Measurements from ENCODE around the gene DDI2. TPM values are rescaled to one million over a fixed set of nuclear protein-coding genes. Genes with fewer than 3 reads are reported as not detected.
"Not testable (repeated sequence)": the region's sequence is repeated elsewhere in the genome, so short reads cannot be mapped to it uniquely, and the experiment has no call there.

The DDI2 gene
- total RNA-seq, 2 experiments from 2014 or later: 26.3 to 28.2 TPM

- CTCF ChIA-PET: interaction anchor here (1.4 to 1.6 kb wide), 2 partner anchors 33 to 157 kb away, joined by 3 to 4 read pairs; no protein-coding TSS in a partner anchor
Observed at GRCh38 chr1:15584489-15585363, 32.5 kb upstream of the DDI2 start, which contains the start of gene AGMAT. TSS of gene AGMAT (minus strand) at chr1:15585051. CDS start at chr1:15584967, 84 bp downstream.

DNA sequence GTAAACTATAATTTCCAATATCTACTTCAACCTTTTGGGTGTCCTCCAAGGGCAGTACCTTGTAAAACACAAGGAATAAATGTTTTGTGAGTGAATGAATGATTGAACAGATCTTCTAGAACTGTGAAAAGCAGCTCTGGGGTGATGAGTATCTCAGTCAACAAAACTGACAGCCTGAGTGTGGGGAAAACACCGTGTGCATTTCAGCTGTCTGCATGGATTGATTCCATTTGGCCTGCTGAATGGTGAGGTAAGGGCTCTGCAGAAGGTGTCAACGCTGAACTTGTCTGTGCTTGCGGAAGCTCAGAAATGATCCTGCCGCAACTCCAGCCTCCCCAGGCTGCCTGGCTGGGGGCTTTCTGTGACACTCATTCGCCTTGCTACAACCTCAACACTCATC, 25.0 kb upstream of the DDI2 start:
- H3K36me3 Mint-ChIP-seq: peaks cover 10% of the 10 kb centered on the region
- intact Hi-C loops (cut with micrococcal nuclease): no loop called here

More at GRCh38 chr1:15584489-15585363, 32.5 kb upstream of the DDI2 start, which contains the start of gene AGMAT:
- peaks cover 14% of the 10 kb centered on the region for H3K36me3 Mint-ChIP-seq
- peak within 1 kb of the TSS; percentile 76 for H3K27ac Mint-ChIP-seq
- POLR2A ChIA-PET: interaction anchor here (0.6 to 0.8 kb wide), 3 partner anchors 32 to 58 kb away, joined by 3 read pairs; partner anchors contain the start of gene DNAJC16
- no peaks in the 10 kb centered on the region for H3K27me3 Mint-ChIP-seq
- peak within 1 kb of the TSS; percentile 79 for H3K4me3 Mint-ChIP-seq
- intact Hi-C loops (cut with micrococcal nuclease): loop anchor here (1.0 kb wide), 1 partner anchor 33 kb away; the partner anchor contains the start of gene DDI2
- H3K9me3 Mint-ChIP-seq: no peaks in the 10 kb centered on the region
- peaks cover 23% of the 10 kb centered on the region for H3K4me1 Mint-ChIP-seq (ENCODE audit: low read depth)
- DNase-seq: peak; percentile 79

DNA sequence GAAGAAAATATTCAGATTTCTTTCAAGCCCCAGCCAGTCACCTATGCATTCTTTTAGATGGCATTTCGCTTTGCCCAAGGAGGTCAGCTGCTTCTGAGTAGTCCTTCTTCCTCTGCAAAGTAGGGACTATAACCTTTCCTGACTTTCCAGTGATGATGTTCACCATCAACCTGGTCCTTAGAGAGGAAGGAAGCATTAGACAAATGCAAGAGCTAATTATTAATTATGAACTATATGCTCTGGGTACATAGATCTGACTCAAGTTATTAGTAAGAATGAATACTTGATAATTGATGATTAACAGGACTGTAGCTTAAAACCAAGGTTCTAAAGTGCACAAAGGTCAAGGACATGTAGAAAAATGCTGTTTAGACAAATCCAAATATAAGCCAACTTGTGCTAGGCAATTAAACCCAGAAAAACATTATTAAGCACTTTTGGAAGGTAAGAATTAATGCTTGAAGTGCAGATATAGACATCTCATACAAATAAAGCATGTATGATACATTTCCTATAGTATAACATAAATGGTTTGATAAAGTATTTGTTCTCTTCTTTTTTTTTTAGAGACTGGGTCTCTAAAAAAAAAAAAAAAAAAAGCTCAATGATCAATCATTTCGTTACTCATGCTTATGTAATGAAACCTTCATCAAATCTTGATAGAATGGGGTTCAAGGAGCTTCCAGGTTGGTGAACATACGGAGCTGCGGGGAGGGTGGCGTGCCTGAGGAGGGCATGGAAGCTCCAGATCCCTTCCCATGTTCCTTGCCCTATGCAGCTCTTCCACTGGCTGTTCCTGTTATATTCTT, 21.2 kb upstream of the DDI2 start:
- H3K9me3 Mint-ChIP-seq: no peaks in the 10 kb centered on the region
- no peak overlapping the region for H3K27ac Mint-ChIP-seq
- no peak for DNase-seq
- H3K4me1 Mint-ChIP-seq (ENCODE audit: low read depth): no peaks in the 10 kb centered on the region
- H3K4me3 Mint-ChIP-seq: no peak overlapping the region
- CTCF ChIA-PET: interaction anchor here (0.6 to 2.1 kb wide), 4 partner anchors 22 to 430 kb away, joined by 3 to 9 read pairs (median 4); no protein-coding TSS in a partner anchor
- intact Hi-C loops (cut with micrococcal nuclease): loop anchor here (1.0 kb wide), 1 partner anchor 145 kb away; no protein-coding TSS in a partner anchor
- no peaks in the 10 kb centered on the region for H3K36me3 Mint-ChIP-seq
- POLR2A ChIA-PET: interaction anchor here (1.2 kb wide), 1 partner anchor 23 kb away, joined by 3 read pairs; no protein-coding TSS in a partner anchor
- peaks cover 1% of the 10 kb centered on the region for H3K27me3 Mint-ChIP-seq

More for the DNA sequence above, 25.0 kb upstream of the DDI2 start:
- no peak overlapping the region for H3K27ac Mint-ChIP-seq
- no peaks in the 10 kb centered on the region for H3K27me3 Mint-ChIP-seq
- no peak for DNase-seq
- no peaks in the 10 kb centered on the region for H3K9me3 Mint-ChIP-seq
- ChIA-PET CTCF (interaction anchor here (0.8 to 1.0 kb wide), 2 partner anchors 146 to 149 kb away, joined by 3 read pairs; no protein-coding TSS in a partner anchor), POLR2A (no interaction called here)
- no peaks in the 10 kb centered on the region for H3K4me1 Mint-ChIP-seq (ENCODE audit: low read depth)
- no peak overlapping the region for H3K4me3 Mint-ChIP-seq

DNA sequence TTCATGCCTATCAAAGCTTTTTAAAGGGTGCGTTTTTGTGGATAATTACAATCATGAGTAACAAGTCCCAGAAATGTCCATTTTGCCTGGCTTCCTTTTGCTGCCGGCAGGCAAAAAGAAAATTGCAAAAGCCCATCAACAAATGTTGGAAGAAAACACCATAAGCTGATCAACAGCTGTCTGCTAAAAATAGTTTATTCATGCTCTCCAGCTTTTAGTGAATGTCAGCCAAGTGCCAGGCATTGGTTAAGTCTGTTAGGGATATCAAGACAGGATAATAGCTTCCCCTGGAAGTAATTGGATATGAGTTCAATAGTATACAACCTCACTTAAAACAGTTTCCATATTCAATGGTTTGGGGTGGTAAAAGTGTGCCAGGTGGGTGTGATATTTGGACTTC, 18.8 kb upstream of the DDI2 start:
- Mint-ChIP-seq H3K27me3 (peaks cover 1% of the 10 kb centered on the region), H3K4me3 (no peak overlapping the region), H3K4me1 (ENCODE audit: low read depth) (peaks cover 5% of the 10 kb centered on the region), H3K27ac (no peak overlapping the region), H3K36me3 (no peaks in the 10 kb centered on the region), H3K9me3 (no peaks in the 10 kb centered on the region)
- intact Hi-C loops (cut with micrococcal nuclease): no loop called here
- ChIA-PET POLR2A (no interaction called here), CTCF (interaction anchor here (0.7 kb wide), 1 partner anchor 59 kb away, joined by 3 read pairs; no protein-coding TSS in a partner anchor)
- no peak for DNase-seq

DNA sequence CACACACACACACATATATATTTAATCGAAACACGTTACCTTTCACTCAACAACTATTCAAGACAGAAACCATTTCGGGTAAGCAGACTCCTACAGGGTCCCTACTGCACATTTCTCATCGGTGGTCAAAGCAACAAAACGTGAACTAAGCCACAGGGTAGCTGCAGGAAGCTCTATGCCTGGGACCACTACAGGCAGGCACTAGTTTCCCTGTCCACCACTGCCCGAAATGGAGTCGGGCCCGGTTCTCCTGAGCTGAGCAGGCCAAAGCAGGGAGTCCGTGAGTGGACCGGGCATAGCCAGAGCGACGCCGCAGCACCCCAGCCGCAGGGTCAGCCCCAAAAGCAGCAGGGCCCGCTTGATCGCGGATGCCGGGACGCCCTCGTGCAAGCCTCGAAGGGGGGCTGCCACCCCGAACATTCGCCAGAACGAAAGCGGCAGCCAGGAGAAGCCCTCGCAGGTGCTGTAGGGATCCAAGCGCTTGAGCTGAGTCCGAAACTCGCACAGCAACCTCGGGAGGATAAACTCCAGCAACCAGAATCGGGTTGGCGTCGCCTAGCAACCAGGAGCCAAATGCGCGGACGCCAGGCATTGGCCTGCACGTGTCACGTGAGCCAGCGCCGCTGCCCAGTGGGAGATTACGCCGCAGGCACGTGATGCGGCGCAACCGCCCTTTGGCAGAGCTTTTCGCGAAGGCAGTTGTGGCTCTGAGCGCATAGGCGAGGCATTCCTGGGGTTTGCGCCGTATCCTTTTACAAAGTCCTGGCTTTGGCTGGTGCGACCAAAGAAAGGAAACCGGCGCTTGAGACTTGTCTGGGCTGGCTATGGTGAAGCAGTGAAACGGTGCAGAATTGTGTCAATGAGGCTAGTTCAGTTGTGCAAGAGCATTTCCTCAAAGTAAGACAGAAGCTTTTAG, 13.9 kb upstream of the DDI2 start:
- H3K9me3 Mint-ChIP-seq: peaks cover 6% of the 10 kb centered on the region
- intact Hi-C loops (cut with micrococcal nuclease): loop anchor here (1.0 kb wide), 2 partner anchors 14 to 24 kb away; partner anchors contain the start of gene DDI2
- DNase-seq: peak; percentile 95
- ChIA-PET CTCF (interaction anchor here (1.1 kb wide), 1 partner anchor 10 kb away, joined by 4 read pairs; no protein-coding TSS in a partner anchor), POLR2A (interaction anchor here (0.6 to 1.9 kb wide), 6 partner anchors 12 to 768 kb away, joined by 3 to 9 read pairs (median 3); no protein-coding TSS in a partner anchor)
- H3K4me3 Mint-ChIP-seq: peak overlapping the region; percentile 73
- H3K36me3 Mint-ChIP-seq: no peaks in the 10 kb centered on the region
- no peak overlapping the region for H3K27ac Mint-ChIP-seq
- no peaks in the 10 kb centered on the region for H3K27me3 Mint-ChIP-seq
- peaks cover 11% of the 10 kb centered on the region for H3K4me1 Mint-ChIP-seq (ENCODE audit: low read depth)

DNA sequence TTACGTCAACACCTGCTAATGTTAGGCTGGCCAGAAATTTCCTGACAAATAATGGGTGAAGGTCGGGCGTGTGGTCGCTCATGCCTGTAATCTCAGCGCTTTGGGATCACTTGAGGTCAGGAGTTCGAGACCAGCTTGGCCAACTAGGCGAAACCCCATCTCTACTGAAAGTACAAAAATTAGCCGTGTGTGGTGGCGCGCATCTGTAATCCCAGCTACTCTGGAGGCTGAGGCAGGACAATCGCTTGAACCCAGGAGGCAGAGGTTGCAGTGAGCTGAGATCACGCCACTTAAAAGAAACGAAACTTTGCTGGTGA, 13.3 kb upstream of the DDI2 start:
- intact Hi-C loops (cut with micrococcal nuclease): loop anchor here (1.0 kb wide), 2 partner anchors 13 to 25 kb away; partner anchors contain the start of gene DDI2

DNA sequence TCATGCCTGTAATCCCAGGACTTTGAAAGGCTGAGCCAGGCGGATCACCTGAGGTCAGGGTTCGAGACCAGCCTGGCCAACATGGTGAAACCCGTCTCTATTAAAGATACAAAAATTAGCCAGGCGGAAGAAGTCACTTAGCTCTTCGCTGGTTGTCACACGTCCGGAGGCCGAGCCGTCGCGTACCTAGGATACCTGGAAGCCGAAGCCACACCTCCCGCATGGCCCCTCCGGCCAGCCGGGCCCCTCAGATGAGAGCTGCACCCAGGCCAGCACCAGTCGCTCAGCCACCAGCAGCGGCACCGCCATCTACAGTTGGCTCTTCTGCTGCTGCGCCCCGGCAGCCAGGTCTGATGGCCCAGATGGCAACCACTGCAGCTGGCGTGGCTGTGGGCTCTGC, 12.9 kb upstream of the DDI2 start:
- H3K4me3 Mint-ChIP-seq: peak overlapping the region; percentile 73

More for the DNA sequence above, 13.3 kb upstream of the DDI2 start:
- not testable (repeated sequence) for H3K27ac Mint-ChIP-seq, H3K9me3 Mint-ChIP-seq, H3K36me3 Mint-ChIP-seq, DNase-seq, H3K27me3 Mint-ChIP-seq
- H3K4me3 Mint-ChIP-seq: peak overlapping the region; percentile 73
- ChIA-PET CTCF (interaction anchor here (1.1 kb wide), 1 partner anchor 10 kb away, joined by 4 read pairs; no protein-coding TSS in a partner anchor), POLR2A (interaction anchor here (1.0 to 1.9 kb wide), 5 partner anchors 11 to 768 kb away, joined by 3 to 9 read pairs (median 3); no protein-coding TSS in a partner anchor)
- H3K4me1 Mint-ChIP-seq (ENCODE audit: low read depth): peaks cover 11% of the 10 kb centered on the region

GRCh38 chr1:15605398-15606383, 11.6 kb upstream of the DDI2 start:
- peaks cover 11% of the 10 kb centered on the region for H3K4me1 Mint-ChIP-seq (ENCODE audit: low read depth)
- no peak for DNase-seq
- intact Hi-C loops (cut with micrococcal nuclease): no loop called here
- no peak overlapping the region for H3K4me3 Mint-ChIP-seq
- H3K36me3 Mint-ChIP-seq: no peaks in the 10 kb centered on the region
- peaks cover 6% of the 10 kb centered on the region for H3K9me3 Mint-ChIP-seq
- POLR2A ChIA-PET: no interaction called here
- H3K27ac Mint-ChIP-seq: no peak overlapping the region
- CTCF ChIA-PET: no interaction called here
- H3K27me3 Mint-ChIP-seq: no peaks in the 10 kb centered on the region

More for the DNA sequence above, 12.9 kb upstream of the DDI2 start:
- POLR2A ChIA-PET: interaction anchor here (1.1 to 1.9 kb wide), 3 partner anchors 10 to 14 kb away, joined by 3 to 9 read pairs (median 4); no protein-coding TSS in a partner anchor
- peaks cover 11% of the 10 kb centered on the region for H3K4me1 Mint-ChIP-seq (ENCODE audit: low read depth)
- intact Hi-C loops (cut with micrococcal nuclease); CTCF ChIA-PET; H3K9me3 Mint-ChIP-seq; DNase-seq; H3K27ac Mint-ChIP-seq; H3K36me3 Mint-ChIP-seq; H3K27me3 Mint-ChIP-seq: not testable (repeated sequence)

- no peak for DNase-seq
- Mint-ChIP-seq H3K27me3 (no peaks in the 10 kb centered on the region), H3K9me3 (no peaks in the 10 kb centered on the region), H3K4me1 (ENCODE audit: low read depth) (no peaks in the 10 kb centered on the region), H3K36me3 (no peaks in the 10 kb centered on the region), H3K27ac (no peak overlapping the region), H3K4me3 (no peak overlapping the region)
- ChIA-PET CTCF (no interaction called here), POLR2A (no interaction called here)
- intact Hi-C loops (cut with micrococcal nuclease): loop anchor here (10.0 kb wide), 1 partner anchor 755 kb away; the partner anchor contains the start of gene SZRD1
Observed at GRCh38 chr1:15609631-15610030, 7.6 kb upstream of the DDI2 start.

- POLR2A ChIA-PET: no interaction called here
Observed at GRCh38 chr1:15610167-15610566, 7.1 kb upstream of the DDI2 start.

More at GRCh38 chr1:15610167-15610566, 7.1 kb upstream of the DDI2 start:
- intact Hi-C loops (cut with micrococcal nuclease): loop anchor here (10.0 kb wide), 1 partner anchor 755 kb away; the partner anchor contains the start of gene SZRD1
- Mint-ChIP-seq H3K27ac (no peak overlapping the region), H3K27me3 (no peaks in the 10 kb centered on the region), H3K36me3 (no peaks in the 10 kb centered on the region), H3K4me3 (no peak overlapping the region), H3K4me1 (ENCODE audit: low read depth) (no peaks in the 10 kb centered on the region), H3K9me3 (no peaks in the 10 kb centered on the region)
- CTCF ChIA-PET: no interaction called here
- no peak for DNase-seq
